GM04504 (cell line): Measurements from ENCODE around the gene RALY.
A peak's percentile ranks its signal among the peaks of the same experiment; 100 is the strongest.

Experiments used
- DNase-seq: peaks from one replicate; pipeline ENCODE4 v3.0.0-alpha.2; 2012; ENCODE audit warnings: low read depth

Gene RALY

GRCh38 chr20:34047010-34047687 is 53.4 kb downstream of the RALY start:
- no peak for DNase-seq

GRCh38 chr20:34047917-34048316 is 54.2 kb downstream of the RALY start:
- DNase-seq, result no peak

- no peak for DNase-seq
These were observed 55.7 kb downstream of the RALY start for GRCh38 chr20:34049389-34049788.

- no peak for DNase-seq
These were observed 56.4 kb downstream of the RALY start for GRCh38 chr20:34049897-34050695.

GRCh38 chr20:34052414-34052813 is 58.7 kb downstream of the RALY start:
- no peak for DNase-seq

- DNase-seq, result no peak
These were observed 61.6 kb downstream of the RALY start for GRCh38 chr20:34055290-34055689.

GRCh38 chr20:34058831-34059230 is 65.1 kb downstream of the RALY start:
- DNase-seq, result no peak

- no peak for DNase-seq
These were observed 67.3 kb downstream of the RALY start for GRCh38 chr20:34060970-34061369.

- no peak for DNase-seq
These were observed 68.0 kb downstream of the RALY start for GRCh38 chr20:34061695-34062094.

- DNase-seq, result no peak
These were observed 69.1 kb downstream of the RALY start for GRCh38 chr20:34062570-34063482.

GRCh38 chr20:34064286-34064685 is 70.6 kb downstream of the RALY start:
- no peak for DNase-seq

- peak; percentile 48 for DNase-seq
These were observed 71.5 kb downstream of the RALY start for GRCh38 chr20:34065260-34065659.

- no peak for DNase-seq
These were observed 72.9 kb downstream of the RALY start for GRCh38 chr20:34066476-34067090.

GRCh38 chr20:34068001-34068400 is 74.3 kb downstream of the RALY start:
- DNase-seq, result no peak

GRCh38 chr20:34069341-34070078 is 75.8 kb downstream of the RALY start:
- DNase-seq, result peak; percentile 55

- no peak for DNase-seq
These were observed 76.3 kb downstream of the RALY start for GRCh38 chr20:34070079-34070439.

GRCh38 chr20:34070859-34071258 is 77.1 kb downstream of the RALY start:
- DNase-seq, result no peak

- DNase-seq, result no peak
These were observed 78.4 kb downstream of the RALY start for GRCh38 chr20:34072076-34072475.

- DNase-seq, result no peak
These were observed 79.1 kb downstream of the RALY start for GRCh38 chr20:34072778-34073177.

GRCh38 chr20:34074101-34074760 is 80.5 kb downstream of the RALY start:
- no peak for DNase-seq

GRCh38 chr20:34075647-34076046 is 81.9 kb downstream of the RALY start:
- DNase-seq, result no peak
